GM18505 (cell line): ENCODE data around the gene POU5F2.

Experiments used
- ATAC-seq: cut with Tn5 transposase; IDR thresholded peaks from one replicate; pipeline ENCODE4 v1.9.1; 2021; ENCODE audit not compliant: unreplicated experiment
- POLR2A ChIP-seq: IDR thresholded peaks from 4 replicates; pipeline ENCODE4 v1.6.1; 2011; ENCODE audit warnings: borderline replicate concordance; ENCODE audit not compliant: insufficient read depth, insufficient read length; ENCODE audit errors: extremely low read depth

The POU5F2 gene

GRCh38 chr5:93691997-93692396 is 49.4 kb downstream of the POU5F2 start:
- TF ChIP-seq POLR2A = no peak
- no peak for ATAC-seq
